H1 (cell line): ENCODE results near the gene ROR1. TPM values are rescaled to one million over a fixed set of nuclear protein-coding genes. Genes with fewer than 3 reads are reported as not detected.

Source experiments
- BACH1 ChIP-seq: IDR thresholded peaks from 2 replicates; pipeline ENCODE4 v1.6.1; 2012; ENCODE audit warnings: low read length, improper control_type of control experiment
- polyA plus RNA-seq, 7 experiments: library from polyadenylated mRNA; depleted of rRNA in 3 of 7; stranded (reverse) in 5 of 7; unstranded in 2 of 7; fragments of >200 nt in 5 of 7; fragments of 200-250 nt in 2 of 7; gene quantifications; 1 replicate in 5 of 7; 2 replicates in 1 of 7; 4 replicates in 1 of 7; pipeline versions ENCODE4 v1.2.1 to v1.2.3, GENCODE V29; 2011 to 2013; ENCODE audit warnings: missing spikeins in 2 of 7, mixed read lengths in 2 of 7
- total RNA-seq: library from RNA; stranded (reverse); fragmentation: NEBNext Ultra II Directional; extraction: Animal tissue kit (Norgen Biotek cat#: 25700); gene quantifications from 2 replicates; pipeline ENCODE4 v1.2.1, GENCODE V29; 2021

Gene ROR1
- total and polyA plus RNA-seq, 2 of the 8 experiments (the other 6 are each of a cell fraction or from before 2014, with no cell fraction given): 33.6 to 73.6 TPM

GRCh38 chr1:63773815-63774616 lies at the start of gene ROR1 (continued):
- peak; percentile 49; the same call in 1 of the 2 replicates for TF ChIP-seq BACH1
